HG03095 (cell line): ENCODE measurements around the gene AOPEP.

ENCODE experiments used
- ATAC-seq: cut with Tn5 transposase; IDR thresholded peaks from one replicate; pipeline ENCODE4 v1.9.1; 2021; ENCODE audit warnings: moderate library complexity; ENCODE audit not compliant: unreplicated experiment

AOPEP gene

DNA sequence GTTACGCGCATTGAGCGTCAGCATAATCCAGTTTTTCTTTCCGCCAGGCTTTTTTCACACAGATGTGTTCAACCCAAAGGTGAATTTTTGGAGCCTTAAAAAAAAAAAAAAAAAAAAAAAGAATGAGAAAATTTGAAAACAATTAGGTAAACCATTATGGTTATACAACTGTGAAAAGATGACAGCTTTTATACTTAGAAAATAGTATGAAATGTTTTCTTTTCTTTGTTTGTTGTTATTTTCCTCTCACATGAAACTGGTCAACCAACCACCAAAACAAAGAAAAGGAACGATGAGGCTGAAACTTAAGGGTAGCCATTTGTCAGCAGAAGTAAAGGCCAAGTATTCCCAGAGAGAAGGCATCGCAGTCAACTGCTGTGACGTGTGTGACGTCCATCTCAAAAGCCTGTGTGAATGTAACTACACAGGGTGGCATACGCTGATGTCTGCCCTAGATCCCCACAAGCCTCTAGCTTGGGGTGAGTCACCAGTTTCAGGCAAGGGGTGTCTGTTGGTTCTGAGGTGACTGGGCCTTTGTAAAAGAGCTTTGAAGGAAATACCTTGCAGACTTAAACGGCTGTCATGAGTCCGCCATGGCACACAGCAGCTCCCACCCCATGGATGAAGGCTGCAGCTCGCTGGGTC, 182.9 kb downstream of the AOPEP start:
- ATAC-seq: no peak

DNA sequence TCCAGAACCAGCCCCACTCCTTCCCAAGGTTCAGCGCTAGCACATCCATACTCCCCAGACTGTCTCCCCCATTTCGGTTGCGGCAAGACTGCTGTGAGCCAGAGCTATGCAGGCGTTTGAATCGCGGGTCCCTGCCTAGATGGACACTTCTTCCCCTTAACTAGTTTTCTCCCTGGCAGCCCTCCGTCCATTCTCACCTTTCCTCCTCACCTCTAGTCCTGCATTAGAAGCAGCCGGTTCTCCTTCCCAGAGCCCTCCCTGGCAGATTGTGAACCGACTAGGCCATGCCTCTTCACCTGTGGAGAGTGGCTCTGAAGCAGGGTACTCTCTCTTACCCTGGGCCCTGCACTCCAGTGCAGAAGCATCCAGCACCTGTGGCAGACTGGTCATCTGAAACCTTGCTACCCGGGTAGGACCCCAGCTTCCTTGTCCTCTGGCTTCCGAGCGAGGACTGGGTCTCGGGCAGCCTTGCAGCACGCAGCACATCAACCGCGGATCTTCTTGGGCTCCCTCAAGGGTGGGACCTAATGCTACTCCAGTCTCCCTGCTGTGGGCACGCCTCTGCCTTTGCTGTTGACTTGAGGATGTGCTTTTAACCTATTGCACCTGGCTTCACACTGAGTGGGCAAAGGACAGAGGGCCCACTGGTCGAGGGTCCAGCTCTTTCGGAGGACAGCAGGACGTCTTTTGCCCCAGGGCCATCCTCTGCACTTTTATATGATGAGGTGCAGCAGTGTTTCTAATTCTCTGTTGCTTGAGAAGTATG, 183.6 kb downstream of the AOPEP start:
- no peak for ATAC-seq

DNA sequence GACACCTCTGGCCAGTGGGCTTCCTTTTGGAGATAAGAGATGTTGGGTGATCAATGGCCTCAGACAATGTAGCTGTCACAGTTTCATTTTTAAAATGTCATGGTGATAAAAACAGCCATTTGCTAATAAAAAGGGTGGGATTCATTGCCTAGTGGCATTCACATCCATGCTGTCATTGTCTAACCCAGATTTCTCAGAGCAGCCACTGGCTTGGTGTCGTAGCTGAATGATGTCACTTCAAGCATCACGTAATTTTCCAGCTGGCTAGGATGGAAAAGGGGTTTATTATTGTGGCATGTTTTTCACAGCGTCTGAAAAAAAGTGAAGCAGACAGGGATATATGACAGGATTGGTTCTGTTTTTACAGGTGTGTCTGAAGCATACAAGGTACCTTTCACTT, 184.7 kb downstream of the AOPEP start:
- no peak for ATAC-seq

DNA sequence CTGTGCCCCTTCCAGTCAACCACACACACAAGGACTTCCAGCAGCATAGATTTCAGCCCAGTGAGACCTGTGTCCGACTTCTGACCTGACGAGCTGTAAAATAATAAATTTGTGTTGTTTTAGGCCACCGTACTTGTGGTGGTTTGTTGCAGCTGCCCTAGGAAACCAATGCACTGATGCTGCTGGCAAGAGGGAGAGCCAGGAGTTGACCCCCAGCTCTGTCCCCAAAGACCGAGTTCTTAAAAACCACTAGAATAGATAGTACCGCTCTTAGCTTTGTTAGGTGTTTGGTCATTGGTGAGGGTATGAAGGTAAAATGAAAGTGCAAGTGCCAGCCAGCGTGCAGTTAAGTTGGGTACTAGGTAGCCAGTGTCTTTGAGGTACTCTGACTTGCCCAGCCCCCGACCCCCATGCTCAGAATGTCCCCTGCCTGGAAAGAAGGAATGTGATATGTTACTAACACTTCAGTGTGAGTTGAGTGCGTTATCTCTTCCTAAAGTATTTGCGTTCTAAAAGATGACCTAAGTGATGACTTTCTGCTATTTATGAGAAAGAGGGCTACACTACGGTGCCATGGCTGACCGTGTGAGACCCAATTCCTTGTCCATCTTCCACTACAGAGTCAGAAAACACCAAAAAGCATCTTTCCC, 185.6 kb downstream of the AOPEP start:
- no peak for ATAC-seq

DNA sequence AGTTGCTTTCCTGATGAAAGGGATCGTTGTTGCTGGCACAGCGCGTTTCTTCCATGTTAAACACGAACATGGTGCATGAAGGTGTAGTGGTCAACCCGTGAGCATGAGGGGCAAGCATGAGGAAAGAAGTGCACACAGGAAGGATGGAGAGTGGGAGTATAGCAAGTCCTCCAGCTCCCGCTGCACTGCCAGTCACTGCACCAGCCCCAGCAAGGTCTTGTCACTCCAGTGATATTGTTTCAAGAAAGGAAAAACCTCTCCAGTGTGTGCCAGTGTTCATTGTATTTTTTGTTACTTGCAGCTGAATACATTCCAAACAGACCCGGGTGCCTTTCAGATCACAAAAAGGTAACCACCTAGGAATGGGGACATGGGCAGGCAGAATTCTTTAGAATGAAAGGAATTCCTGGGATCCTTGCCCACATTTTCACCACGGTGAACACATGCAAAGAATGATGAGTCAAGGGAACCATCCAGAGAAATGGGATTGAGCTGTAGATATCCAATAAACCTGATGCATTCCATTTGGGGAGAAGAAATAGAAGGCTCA, 186.3 kb downstream of the AOPEP start:
- ATAC-seq: no peak

DNA sequence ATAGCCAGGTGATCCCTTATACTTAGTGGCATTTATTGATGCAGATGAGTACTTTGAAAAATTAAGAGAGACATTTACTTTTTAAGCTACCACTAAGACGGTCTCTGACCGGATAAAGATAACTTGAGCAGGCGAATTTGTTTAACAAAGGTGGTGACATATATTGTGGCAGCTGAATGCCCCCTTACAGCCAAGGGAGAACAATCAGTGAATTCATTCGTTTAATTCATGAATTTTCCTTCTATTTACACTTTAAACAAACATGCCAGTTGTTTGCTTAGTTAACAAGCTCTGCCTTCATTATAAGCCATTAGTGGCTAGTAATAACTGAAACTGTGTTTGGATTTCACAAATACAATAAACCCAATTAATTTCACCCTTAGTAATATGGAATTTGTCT, 187.1 kb downstream of the AOPEP start:
- no peak for ATAC-seq

DNA sequence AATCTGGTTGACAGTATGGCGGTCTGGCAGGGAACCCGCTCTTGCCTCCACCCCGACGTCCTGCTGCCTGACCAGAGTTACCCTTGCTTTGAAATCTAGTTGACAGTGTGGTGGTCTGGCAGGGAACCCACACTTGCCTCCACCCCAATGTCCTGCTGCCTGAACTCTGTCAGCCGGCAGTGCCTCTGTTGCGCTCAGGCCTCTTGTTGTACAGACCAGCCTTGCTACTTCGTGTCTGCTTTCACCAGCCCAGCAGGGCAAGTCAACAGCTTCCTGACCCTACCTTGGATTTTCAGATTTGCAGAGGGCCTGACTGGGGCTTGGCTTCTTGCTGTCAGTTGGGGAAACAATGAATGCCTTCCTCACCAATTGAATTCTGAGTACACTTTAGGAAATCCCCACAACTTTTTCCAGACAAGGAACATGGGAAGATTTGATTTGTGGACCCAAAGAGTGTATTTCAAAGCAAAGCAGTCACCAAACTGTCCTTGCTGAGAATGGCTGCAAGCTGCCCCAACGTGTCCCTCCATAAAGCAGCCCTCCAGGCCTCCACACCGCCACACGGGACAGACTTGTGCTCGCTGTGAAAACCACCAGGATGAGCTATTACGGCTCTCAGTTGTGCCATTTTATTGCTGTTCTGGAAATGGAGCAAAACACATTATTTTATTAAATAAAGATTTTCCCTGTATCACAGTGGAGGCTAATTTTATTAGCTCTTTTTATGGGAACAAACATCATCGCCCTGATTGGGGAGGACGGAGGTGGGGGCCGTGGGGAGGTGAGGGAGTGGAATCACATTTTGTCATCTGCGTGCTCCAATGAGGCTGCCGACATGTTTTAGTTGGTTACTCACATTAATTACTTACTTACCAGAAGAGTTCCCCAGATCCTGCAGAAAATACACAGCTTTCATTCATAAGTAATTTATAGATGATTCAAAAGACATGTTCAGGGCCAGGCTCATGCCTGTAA, 189.3 kb downstream of the AOPEP start:
- no peak for ATAC-seq

DNA sequence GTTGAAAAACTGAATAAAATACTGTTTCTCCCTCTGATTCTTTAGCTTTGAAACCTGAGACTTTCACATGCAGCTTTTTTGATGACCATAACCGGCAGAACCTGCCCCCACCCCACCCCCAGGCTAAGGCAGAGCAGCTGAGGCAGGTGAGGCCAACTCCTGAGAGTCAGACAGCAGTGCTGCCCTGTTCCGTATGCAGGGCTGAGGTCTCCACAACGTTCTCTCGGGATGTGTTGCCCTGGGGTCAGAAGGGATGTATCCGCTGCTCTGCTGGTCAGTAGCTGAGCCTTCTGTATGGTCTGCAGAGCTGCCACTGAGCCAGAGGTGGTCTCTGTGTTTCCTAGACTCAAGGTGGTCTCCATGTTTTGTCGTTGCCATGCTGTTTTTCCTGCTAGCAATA, 190.5 kb downstream of the AOPEP start:
- ATAC-seq: no peak

DNA sequence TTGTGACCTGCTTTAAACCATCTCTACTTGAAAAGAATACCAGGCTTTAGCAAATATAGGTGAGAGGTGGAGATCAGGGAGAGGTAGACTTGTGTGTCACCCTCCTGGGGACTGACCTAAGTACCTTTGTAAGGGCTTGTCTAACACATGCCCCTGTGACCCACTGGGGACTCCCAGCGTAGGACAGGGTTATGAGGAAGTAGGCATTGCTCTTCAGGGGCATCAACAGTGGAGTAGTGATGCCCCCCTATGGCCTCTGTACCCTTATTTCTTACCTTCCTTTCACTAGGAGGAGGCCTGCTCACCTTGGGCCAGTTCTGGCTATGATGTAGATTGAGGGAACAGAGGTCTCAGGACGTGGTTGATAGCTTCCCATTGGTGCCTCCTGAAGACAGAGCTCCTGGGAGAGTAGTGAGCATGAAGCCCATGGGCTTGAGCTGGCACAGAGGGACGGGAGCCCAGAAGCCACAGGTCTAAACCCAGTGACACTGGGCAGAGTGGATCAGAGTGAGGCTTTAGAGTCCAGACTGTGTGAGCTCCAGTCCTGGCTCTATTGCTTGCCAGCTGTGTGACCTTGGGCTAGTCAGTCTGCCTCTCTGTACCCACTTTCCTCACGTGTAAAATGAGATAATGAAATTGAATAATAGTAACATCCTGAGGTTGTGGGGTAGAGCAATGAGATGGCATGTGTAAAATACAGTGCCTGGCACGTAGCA, 191.7 kb downstream of the AOPEP start:
- peak; percentile 52 for ATAC-seq

DNA sequence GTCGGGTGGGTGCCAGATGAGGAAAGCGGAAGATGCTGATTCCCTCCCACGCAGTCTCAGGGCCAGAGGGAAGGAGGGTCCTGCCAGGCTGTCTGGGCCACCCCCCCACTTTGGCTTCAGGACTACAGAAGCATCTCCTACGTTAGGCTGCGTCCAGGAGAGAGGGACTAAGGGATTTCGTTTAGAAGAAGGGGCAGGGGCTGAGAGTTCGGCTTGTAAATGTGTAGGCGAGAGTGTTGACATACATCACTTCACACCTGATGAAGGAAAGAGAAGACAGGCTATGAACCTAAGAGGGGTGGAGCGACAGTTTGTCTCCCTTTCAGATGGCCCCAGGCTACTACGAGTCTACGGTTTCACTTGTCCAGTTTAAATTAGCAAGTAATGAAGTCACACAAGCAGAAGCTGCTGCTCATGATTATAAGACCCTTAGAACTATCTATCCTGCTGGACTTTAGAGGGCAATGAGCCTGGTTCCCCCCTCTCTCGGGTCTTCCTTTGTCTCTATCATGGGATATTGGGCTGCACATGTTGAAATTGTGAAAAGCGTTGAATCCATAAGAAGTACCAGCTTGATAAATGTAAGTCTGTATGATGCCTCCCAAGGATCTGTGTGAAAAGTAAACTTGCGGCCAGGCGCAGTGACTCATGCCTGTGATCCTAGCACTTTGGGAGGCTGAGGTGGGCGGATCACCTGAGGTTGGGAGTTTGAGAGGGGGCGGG, 193.0 kb downstream of the AOPEP start:
- no peak for ATAC-seq

DNA sequence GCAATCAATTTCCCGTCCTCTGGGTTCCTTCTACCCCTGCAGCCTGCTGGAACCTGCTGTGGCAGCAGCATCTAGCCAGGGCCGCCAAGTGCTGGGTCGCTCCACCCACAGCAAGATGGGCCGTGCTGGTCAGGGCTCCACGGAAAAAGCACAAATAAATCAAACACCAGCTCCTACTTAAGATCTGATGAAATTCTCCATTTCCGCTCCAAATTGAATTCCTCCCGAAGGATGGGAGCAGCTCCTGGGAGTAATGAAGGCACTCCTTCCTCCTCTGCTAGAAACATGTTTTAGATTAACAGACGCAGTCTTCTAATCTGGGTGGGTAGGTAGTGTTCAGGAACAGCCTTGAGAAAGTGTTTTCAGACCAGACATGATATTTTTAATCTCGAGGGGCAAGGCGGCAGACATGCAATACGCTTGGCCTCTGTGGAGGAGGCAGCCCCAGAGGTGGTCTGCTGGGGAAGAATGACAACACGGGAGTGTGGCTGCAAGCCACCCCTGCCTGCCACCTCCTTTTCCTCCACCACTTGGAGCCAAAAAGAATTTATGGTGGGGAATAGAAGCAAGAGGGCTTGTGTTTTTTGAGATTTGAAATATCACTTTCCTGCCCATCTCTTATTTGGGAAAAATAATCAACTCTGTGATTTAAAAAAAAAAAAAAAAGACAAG, 194.1 kb downstream of the AOPEP start:
- ATAC-seq: no peak

DNA sequence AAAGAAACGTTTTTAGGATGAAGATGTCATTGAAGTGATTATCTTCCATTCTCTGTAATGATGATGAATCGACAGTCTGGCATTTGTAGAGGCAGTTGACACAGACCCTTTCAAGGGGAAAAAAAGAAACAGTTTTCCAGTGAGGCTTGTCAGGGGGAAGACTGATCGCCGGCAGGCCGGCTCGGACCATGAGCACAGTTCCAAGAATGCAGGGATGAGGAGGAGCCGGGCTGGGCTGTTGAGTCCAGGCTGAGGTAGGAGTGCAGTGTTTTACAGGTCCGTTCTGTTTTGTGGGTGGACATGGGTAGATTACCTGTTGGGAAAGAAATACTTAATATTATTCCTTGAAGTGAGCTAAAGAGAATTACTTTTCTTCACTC, 194.6 kb downstream of the AOPEP start:
- ATAC-seq: no peak

DNA sequence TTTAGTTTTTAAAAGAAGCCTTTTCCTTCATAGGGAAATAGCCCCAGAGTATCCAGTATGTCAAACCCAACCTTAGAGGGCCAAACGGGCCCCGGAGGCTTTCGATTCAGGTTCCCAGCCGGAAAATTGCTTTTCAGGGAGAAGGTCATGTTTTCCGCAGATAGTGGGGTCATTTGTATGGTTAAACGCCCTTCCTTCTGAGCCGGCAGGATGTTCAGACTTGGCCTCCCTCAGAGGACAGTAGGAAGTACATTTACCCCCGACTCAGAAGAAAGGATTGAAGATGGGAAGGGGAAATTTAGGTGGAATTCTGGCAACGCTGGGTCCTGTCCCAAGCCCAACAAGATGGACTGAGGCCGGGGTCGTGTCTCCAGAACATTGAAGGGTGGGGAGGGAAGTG, 195.2 kb downstream of the AOPEP start:
- no peak for ATAC-seq

DNA sequence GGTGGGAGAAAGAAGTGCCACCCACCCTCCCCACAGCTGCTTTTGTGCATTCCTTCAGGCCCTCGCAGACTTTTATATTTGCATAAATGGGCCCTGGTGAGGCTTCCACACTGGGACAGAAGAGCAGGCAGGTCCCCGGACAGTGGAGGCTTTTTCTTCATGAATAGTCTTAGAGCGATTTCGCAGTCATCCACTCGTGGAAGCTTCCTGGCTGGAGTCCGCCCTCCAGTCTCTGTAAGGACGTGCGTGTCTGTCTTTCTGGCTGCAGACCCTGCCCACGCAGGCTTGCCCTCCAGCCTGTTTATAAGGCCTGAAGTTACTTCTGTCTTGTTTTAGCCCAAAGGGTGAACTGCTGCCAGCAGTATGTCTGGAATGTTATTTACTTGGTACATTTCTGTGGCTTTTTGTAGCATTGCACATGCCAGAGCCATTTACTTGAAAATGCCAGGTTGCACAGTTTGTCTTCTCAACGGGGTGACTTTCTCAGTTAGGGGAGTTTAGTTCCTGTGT, 195.7 kb downstream of the AOPEP start:
- ATAC-seq: no peak

DNA sequence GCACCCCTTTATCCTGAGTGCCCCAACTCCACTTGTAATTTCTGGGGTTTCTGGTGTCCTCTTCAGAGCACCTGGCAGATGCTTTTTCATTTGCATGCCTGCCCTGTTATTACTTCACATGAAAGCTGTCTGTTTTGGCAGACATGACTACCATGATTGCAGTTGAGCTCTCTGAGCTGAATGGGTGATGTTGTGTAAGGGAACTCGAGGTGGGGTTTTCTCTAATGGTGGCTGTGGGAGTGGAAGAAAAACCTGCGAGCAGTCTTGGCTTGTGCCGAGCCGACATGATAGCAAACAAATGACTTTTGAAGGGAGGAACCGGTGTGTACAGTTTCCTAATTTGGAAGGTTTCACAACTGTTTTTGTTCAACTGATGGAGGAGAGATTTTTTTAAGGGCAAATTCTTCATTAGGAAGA, 196.2 kb downstream of the AOPEP start:
- ATAC-seq: no peak

DNA sequence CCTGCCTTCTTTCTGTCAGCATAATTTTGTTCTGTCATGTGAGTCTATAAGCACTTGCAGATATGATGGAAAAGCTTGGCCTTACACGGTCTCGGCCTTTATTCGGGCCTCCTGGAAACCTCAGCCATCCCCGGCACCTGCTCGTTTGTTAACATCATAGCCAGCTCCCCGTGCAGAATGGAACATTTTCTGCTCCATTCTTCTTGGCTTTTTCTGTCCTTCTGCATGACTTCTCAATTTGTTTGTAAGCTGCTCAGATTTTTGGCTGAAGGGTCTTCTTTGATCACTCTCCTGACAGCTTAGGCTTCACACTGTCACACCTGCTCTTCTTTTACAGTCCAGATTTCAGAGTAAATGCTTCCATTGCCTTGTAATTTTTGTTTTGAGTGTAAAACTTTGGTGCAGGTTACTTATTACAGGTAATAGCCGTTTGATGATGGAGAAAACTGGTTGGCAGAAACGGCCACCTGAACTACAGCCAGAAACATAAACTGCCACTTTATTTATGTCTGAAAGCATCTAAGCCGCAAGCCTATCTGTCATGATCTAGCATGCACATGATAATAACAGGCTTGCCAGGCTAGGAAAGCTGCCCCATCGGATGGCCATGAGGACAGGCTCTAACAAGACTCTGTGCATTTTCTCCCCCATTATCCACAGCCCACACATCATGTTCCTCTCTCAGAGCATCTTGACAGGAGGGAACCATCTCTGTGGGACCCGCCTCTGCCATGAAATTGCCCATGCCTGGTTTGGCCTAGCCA, 197.0 kb downstream of the AOPEP start:
- no peak for ATAC-seq

DNA sequence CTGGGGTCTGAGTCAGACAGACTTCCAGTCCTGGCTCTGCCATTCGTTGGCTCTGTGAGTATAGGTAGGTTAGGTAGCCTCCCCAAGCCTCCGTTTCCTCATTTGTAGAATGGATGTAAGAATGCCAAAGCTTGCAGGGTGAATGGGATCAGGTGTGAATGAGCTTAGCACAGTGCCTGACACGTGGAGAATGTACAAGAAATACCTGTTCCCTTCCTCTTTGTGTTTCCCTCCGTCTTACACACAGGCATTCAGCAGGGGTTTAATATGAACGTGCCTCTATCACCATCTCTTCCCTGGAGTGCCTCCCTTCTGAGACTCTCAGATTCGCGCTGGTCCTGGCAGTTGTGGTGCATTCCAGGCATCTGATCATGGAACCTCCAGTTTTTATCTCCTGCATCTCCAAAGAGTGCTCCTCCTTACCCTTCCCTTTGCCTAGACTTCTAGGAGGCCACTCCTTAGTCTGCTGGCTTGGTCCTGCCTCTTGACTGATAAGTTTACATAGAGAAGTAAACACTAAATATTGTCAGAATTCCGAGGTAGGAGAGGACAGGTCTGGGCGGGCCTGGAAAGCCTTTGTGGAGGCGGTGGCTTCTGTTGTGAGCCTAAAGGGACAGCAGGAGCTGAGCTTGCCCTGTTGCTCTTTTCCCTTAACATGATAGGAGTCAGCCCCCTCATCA, 199.4 kb downstream of the AOPEP start:
- ATAC-seq: no peak

DNA sequence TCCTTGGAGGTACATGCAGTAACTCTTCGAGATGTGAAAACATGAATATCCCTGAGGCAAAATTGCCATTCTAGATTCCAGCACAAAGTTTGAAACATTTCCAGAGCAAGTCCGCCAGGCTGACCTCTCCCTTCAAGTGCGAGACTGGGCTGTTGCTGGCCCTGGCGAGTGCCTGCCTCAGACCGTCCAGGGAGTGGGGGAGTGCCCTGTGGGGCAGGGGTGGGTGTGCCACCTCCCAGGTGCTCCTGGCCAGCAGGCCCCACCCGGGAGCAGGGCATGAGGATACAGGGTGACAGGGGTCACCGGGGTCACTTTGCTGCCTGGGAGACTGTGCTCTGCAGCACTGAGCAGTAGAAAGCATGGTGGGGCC, 199.9 kb downstream of the AOPEP start:
- no peak for ATAC-seq
